GM18519 (cell line): ENCODE data around the gene SKAP1.
"Not testable (repeated sequence)": the region's sequence is repeated elsewhere in the genome, so short reads cannot be mapped to it uniquely, and the experiment has no call there.

Source experiments
- ATAC-seq: cut with Tn5 transposase; IDR thresholded peaks from one replicate; pipeline ENCODE4 v1.9.1; 2021; ENCODE audit warnings: mild to moderate bottlenecking, moderate library complexity; ENCODE audit not compliant: unreplicated experiment, low FRiP score

Gene SKAP1

DNA sequence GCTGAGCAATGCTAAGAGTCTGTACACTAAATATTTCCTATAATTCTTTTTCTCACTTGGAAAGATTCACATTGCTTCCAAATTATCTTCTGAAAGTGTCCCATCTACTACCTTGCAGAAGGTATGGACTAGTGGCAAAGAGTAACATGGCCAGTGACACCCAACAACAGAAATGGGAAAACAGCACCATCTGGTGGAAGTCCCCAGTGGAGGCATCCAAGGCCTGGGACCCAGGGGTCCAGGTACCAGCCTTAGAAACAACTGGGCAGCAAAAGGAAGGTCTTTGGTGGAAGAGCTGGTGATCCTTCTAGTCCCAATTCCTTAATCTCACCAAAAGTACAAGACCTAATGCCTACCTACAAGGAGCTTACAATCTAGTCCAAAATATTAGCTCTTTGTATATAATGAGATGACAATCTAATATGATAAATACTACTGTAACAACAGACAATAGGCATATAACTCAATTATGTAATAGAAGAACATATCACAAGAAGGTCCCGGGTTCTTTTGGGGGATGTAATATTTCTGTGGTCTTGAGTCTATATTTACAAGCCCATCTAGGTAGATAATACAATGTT lies 55.3 kb downstream of the SKAP1 start:
- no peak for ATAC-seq

DNA sequence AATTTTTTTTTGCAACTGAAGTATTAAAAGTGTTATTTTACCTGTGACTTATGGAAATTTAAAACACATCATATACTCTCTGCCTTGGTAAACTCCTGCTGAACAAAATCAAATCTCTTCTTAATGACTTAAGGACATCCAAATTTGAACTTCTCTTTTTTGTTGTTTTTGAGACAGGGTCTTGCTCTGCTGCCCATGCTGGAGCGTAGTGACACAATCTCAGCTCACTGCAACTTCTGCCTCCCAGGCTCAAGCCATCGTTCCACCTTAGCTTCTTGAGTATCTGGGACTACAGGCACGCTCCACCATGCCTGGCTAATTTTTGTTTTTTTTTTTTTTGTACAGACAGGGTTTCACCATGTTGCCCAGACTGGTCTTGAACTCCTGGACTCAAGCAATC lies 56.1 kb downstream of the SKAP1 start:
- ATAC-seq = no peak

GRCh38 chr17:48373130-48373830 lies 56.7 kb downstream of the SKAP1 start:
- no peak for ATAC-seq

GRCh38 chr17:48368967-48369366 lies 61.0 kb downstream of the SKAP1 start:
- ATAC-seq = not testable (repeated sequence)

DNA sequence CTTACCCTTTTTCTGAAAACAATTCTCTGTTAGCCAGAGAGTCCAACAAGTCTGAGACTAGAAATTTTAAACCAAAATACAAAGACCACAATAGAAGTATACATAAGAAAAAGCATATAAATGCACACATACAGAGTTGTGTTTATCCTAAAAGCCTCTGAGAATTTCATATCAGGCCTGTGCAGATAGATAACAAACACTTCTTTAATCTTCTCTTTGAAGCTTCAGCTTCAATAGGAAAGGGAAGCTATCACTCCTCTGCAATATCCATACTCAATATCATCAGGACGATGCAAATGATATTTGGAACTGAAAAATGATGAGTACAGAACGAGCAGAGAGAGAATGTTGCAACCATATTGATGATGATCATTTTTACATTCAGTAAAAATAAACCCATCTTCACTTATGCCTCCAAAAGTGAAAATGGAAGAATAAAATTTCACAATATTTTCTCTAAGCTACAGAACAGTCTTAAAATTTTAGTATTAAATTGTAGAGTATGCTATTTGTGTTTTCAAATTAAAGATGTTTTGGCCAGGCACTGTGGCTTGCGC lies 61.6 kb downstream of the SKAP1 start:
- no peak for ATAC-seq

GRCh38 chr17:48363161-48363560 lies 66.9 kb downstream of the SKAP1 start:
- no peak for ATAC-seq

GRCh38 chr17:48360861-48361633 lies 69.0 kb downstream of the SKAP1 start:
- ATAC-seq = not testable (repeated sequence)

- no peak for ATAC-seq
Observed at GRCh38 chr17:48357779-48358602, 72.0 kb downstream of the SKAP1 start.

GRCh38 chr17:48356866-48357265 lies 73.1 kb downstream of the SKAP1 start:
- ATAC-seq = no peak

DNA sequence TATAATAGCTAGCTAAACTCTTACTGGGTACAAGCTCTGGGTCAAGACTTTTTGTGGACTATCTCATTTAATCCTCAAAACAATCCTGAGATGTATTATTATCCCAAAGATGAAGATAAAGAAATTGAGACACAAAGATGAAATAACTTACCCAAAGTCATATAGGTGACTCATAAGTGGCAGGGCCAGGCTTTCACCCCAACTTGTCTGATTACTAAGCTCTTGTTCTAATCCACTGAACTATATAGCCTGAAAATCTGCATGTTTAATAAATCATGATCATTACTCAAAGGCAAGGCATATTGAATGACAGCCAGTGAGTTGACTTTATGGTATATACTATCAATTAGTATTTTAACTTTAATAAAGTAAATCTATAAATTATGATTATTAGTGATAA lies 77.4 kb downstream of the SKAP1 start:
- no peak for ATAC-seq

- ATAC-seq = no peak
Observed at GRCh38 chr17:48351911-48352332, 78.1 kb downstream of the SKAP1 start.

DNA sequence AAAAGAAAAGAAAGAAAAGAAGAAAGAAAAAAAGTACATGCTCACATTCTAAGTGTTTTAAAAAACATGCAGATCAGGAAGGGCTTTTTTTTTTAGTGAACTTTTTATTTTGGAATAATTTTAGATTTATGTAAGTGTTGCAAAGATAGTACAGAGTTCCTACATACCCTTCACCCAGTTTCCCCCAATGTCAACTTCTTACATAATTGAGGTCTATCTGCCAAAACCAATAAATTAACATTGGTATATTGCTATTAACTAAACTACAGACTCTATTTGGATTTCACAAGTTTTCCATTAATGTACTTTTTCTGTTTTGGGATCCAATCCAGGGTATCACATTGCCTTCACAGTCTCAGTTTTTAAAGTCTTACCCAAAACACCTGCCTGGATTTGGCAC lies 81.7 kb downstream of the SKAP1 start:
- no peak for ATAC-seq

GRCh38 chr17:48347177-48347576 lies 82.8 kb downstream of the SKAP1 start:
- no peak for ATAC-seq

- ATAC-seq = no peak
Observed at GRCh38 chr17:48344251-48344650, 85.8 kb downstream of the SKAP1 start.

DNA sequence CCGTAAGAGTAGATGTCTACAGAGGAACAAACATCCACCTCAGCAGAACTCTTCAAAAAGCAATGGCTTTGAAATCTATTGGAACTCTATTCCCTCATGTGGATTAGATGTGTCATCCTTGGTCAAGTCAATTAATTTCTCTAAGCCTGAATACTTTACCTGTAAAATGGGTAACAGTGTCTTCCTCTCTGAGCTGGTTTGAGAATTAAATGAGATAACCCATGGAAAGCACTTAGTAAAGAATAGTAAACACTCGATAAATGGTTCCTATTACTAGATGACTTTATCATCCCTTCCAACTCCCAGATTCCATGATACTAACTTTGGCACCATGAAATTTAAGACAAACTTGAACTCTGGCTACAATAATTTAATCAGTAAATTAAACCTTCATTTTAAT lies 89.1 kb downstream of the SKAP1 start:
- no peak for ATAC-seq

- ATAC-seq = no peak
Observed at GRCh38 chr17:48338720-48339119, 91.3 kb downstream of the SKAP1 start.

DNA sequence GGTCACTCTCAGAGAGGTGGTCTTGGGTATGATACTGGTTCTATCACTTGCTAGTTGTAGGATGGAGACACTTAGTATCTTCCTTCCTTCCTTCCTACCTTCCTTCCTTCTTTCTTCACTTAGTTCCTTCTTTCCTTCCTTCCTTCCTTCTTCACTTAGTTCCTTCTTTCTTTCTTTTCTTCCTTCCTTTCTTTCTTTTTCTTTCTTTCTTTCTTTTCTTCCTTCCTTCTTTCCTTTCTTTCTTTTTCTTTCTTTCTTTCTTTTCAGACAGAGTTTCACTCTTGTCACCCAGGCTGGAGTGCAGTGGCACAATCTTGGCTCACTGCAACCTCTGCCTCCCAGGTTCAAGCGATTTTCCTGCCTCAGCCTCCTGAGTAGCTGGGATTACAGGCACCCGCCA lies 92.1 kb downstream of the SKAP1 start:
- not testable (repeated sequence) for ATAC-seq

GRCh38 chr17:48336986-48337385 lies 93.0 kb downstream of the SKAP1 start:
- no peak for ATAC-seq

DNA sequence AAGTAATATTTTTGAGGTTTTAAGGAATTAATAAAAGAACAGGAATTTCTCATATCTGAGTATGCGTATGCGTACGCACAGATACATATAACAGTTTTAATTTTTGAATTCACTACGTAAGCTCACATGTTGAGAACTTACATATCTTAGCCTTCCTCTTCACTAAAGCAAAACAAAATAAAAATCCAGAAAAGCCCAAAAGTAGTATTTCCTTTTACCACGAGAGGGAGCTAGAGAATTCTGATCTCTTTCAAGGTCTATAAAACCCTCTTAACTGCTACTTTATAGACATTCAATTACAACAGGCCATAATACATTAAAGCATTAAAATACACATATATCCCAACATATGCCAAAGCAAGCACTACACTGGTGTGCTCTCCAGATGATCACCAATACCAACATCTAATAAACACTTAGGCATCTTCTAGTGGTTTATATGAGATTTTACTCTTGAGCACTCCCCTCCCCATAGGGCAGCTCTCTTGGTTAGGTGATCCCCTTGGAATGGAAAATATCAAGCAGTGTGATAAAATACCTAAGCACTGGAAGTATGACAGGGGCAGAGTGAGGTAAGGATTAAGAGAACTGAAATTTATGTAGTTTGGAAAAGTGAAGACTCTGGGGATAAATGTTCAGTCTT lies 94.0 kb downstream of the SKAP1 start:
- ATAC-seq = no peak

DNA sequence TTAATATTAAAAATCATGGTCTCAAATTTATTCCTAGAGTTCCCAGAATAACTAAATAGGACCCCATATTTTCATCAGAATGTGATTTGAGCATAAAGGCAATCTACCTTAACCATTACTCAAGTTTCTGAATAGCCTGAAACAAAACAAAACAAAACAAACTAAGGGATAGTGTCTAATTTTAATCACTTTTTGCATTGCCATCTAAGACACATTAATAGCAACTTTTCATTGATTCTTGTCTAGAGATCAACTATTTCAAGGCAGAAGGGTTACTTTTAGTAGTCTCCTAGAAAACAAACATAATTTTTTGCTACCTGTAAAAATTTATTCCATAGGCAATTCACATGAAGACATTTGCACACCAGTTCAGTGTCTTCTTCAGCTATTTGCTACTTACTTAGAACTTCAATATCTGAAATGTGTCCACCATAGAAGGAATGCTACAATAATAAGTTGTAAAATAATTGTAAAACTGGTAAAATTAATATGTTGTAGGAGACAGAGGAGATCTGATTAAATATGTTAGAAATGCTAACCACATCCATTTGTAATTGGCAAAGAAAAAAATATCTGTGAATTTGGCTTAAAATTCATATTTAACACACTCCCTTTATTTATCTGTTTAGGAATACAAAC lies 94.7 kb downstream of the SKAP1 start:
- ATAC-seq = no peak
